ENCODE measurements around the gene CCDC171.
"Not testable (repeated sequence)": the region's sequence is repeated elsewhere in the genome, so short reads cannot be mapped to it uniquely, and the experiment has no call there.

CCDC171 gene

DNA sequence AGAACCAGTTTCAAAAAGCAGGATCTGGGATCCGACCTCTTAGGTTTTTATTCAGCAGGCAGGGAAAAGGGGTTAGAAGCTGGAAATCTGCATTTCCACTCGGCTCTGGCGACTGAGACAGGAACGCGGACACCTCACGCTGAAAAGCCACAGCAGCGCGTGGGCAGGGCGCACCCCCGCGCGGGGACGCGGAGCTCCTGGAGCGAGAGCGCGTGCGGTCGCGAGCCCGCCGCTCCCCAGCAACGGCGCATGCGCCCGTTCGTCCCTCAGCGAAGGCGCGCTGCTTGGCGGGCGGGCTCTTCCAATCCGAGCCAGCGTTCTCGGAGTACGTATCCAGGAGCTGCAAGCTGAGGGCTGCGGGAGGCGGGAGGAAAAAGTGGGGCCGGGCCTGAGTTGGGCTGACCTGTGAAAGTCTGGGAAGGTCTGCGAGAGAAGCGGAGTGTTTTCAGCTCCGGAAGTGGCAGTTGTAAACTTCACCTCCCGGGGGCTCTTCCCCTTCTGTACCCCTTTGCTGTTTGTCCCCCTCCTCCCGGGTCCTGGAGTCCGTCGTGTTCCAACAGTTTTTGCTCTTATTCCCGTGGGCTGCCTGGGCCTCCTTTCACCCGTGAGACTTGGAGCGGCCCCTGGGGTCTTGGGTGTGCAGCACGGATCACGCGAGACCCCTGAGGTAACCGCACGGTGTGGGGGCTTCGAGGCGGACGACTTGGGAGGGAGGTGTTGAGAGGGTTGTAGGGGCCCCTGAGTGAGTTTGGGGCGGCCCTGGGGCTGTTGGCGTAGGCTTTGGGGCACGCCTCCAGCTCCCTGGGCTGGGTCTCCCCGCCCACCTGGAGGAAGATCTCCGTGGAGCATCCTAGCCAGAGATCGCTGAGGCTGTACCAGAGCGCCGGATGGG is at the start of gene CCDC171:
CCDC171 (plus strand) TSS at position 408 of the 892 bp plus-strand sequence. CDS start 11,046 bp downstream, outside the sequence.
- DNase-seq (ENCODE audit: low spot score) = peak; percentile 94

DNA sequence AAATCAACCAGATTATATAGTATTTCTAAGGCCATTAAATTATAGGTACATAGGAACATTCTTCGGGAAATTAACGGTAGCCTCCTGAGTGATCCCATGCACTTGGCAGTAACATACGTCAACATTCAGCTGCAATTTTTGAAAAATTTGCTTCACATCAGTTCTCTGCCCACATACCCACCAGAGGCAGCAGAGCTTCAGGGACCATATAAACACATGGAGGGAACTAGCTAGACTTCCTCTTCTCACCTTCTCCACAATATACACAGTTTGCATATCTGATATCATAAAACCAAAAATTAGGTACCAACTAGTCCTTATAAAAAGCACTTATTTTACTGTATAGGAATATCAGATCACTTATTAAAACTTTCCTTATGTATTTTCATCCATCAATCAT is 46.9 kb upstream of the CCDC171 start:
- DNase-seq (ENCODE audit: low spot score) = no peak

DNA sequence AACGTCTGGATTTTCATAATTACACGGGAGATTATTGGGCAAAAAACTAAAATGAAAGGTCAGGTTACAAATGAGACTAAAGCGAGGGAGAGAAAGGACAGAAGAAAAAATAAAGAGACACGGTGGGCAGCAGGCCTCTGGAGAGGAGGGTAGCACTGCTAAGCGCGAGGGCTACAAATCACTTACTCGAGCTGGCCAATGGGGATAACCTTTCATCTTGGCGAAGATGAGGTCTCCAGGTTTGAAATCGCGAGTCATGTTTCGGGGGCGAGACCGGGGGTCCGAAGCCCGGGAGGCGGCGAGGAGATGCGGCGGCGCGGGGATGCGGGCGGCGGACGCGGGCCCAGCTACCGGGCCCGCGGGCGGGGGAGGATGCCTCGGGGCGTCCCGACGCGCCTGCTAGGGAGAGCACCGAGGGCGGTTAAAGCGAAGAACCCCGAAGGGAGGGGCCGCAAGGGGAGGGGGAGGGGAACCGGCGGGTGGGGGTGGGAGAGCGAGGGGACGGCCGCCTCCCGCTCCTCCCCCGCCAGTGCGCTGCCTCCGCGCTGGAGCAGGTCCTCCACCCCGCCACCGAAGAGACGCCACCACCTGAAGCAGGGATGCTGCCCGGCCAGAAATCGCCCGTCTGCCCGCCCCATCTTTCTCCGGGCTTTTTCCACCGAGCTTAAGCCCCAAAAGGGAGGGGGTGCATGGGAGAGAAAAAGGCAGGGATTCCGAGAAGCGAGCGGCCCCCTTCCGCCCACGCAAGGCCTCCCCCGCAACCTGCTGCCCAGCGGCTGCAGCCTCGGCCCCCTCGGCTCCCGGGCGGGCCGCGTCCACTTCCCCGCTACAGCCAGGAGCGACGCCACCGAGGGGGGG is 42.7 kb upstream of the CCDC171 start:
- DNase-seq (ENCODE audit: low spot score) = peak; percentile 25

GRCh38 chr9:15510789-15511575 is 41.9 kb upstream of the CCDC171 start, which contains the start of gene PSIP1:
PSIP1 (minus strand) TSS chr9:15510970; CDS start chr9:15510188, 782 bp downstream.
- DNase-seq (ENCODE audit: low spot score) = peak; percentile 80

DNA sequence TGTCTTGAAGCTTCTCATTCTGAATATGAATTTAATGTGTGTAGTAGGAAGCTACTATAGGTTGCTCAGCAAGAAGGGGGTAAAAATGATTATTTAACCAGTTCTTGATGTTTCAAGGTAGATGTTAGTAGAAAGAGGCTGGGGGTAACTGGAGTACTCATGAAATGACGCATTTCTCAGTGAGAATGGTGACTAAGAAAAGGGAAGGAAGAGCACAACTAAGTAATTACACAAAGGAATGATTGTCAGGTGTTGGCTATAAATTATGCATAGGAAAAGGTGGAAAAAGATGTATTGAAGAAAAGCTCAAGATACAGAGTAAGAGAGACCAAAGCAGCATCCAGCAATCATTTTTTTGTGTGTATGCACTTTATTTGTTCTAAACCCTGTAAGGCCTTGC is 40.6 kb upstream of the CCDC171 start:
- no peak for DNase-seq (ENCODE audit: low spot score)

GRCh38 chr9:15512889-15513288 is 40.0 kb upstream of the CCDC171 start:
- DNase-seq (ENCODE audit: low spot score) = no peak

GRCh38 chr9:15513335-15513734 is 39.5 kb upstream of the CCDC171 start:
- DNase-seq (ENCODE audit: low spot score) = no peak

- DNase-seq (ENCODE audit: low spot score) = no peak
These were observed 33.0 kb upstream of the CCDC171 start for GRCh38 chr9:15519831-15520230.

GRCh38 chr9:15521254-15521653 is 31.6 kb upstream of the CCDC171 start:
- no peak for DNase-seq (ENCODE audit: low spot score)

- no peak for DNase-seq (ENCODE audit: low spot score)
These were observed 30.6 kb upstream of the CCDC171 start for GRCh38 chr9:15522130-15522755.

GRCh38 chr9:15524845-15525455 is 27.9 kb upstream of the CCDC171 start:
- no peak for DNase-seq (ENCODE audit: low spot score)

DNA sequence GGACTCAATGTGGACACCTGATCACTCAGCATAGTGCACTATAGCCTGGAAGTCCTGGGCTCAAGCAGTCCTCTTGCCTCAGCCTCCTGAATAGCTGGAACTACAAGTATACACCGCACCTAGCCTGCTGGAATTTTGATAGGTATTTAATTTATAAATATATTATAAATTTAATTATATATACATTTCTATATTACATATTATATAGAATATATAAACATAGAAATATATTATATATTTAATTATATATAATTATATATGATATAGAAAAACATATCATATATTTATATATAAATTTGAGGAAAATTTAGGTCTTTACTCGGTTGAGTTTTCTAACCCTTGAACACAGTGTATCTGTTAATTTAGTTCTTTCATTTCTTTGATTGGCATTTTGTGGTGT is 26.9 kb upstream of the CCDC171 start:
- no peak for DNase-seq (ENCODE audit: low spot score)

- DNase-seq (ENCODE audit: low spot score) = not testable (repeated sequence)
These were observed 25.8 kb upstream of the CCDC171 start for GRCh38 chr9:15527035-15527434.

GRCh38 chr9:15529566-15530324 is 23.1 kb upstream of the CCDC171 start:
- DNase-seq (ENCODE audit: low spot score) = no peak

DNA sequence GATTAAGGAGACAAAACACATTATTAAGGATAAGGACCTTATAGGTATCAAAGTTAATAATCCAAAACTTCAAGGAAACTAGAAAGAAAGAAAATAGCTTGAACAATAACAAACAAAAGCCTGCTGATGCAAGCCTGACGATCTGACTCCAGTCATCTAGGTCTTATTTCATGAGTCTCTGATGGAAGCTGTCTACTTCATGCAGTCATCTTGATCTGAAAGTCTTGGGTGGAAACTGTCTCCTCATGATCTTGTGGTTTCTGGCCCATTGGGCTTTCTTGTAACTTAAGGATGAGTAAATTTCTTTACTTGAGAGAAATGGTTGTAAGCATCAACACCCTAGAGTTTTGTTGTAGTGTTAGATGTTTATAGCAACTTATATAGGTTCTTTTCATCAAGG is 21.5 kb upstream of the CCDC171 start:
- no peak for DNase-seq (ENCODE audit: low spot score)

DNA sequence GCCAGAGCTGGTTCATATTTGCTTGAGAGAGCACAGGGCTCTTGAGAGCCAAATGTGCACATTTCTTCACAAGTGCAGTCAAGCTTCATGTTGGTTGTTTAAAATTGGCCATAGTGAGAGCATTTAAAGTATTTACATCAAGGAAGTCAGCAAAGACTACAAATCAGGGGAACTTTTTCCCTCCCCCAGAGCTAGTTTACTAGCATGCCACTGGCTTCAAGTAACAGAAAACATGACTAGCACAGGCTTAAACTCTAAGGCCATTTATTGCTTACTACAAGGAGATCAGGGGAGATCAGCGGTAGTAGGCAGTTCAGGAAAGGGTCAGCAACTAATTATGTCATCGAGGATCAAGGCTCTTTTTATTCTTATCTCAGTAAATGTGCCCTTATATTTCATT is 11.0 kb upstream of the CCDC171 start:
- no peak for DNase-seq (ENCODE audit: low spot score)

- DNase-seq (ENCODE audit: low spot score) = no peak
These were observed 10.2 kb upstream of the CCDC171 start for GRCh38 chr9:15542624-15543023.

DNA sequence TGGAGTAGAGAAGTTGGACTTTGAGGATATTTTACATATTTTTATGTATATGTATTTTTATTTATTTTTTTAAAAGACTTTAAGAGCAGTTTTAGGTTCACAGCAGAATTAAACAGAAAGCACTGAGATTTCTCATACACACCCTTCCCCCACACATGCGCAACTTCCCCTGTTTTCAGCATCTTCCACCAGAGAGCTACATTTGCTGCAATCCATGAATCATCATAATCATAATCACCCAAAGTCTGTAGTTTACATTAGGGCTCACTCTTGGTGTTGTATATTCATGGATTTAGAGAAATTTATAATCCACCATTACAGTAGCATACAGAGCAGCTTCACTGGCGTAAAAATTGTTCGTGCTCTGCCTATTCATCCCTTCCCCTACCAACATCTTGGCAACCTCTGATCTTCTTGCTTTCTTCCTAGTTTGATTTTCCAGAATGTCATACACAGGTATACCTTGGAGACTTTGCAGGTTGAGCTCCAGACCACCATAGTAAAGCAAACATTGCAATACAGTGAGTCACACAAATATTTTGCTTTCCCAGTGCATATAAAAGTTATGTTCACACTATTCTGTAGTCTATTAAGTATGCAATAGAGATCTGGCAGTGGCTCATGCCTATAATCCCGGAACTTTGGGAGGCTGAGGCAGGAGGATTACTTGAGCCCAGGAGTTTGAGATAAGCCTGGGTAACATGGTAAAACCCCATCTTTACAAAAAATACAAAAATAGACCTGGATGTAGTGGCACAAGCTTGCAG is 9.6 kb upstream of the CCDC171 start:
- no peak for DNase-seq (ENCODE audit: low spot score)

GRCh38 chr9:15549611-15550010 is 3.2 kb upstream of the CCDC171 start:
- DNase-seq (ENCODE audit: low spot score) = no peak

- peak; percentile 22 for DNase-seq (ENCODE audit: low spot score)
These were observed 670 bp downstream of the CCDC171 start for GRCh38 chr9:15553528-15553898.
